GM18909 (cell line): Measurements from ENCODE around the gene PCYT1A.

ENCODE experiments used
- ATAC-seq: cut with Tn5 transposase; IDR thresholded peaks from one replicate; pipeline ENCODE4 v1.9.1; 2021; ENCODE audit warnings: mild to moderate bottlenecking; ENCODE audit not compliant: unreplicated experiment, poor library complexity

PCYT1A gene

DNA sequence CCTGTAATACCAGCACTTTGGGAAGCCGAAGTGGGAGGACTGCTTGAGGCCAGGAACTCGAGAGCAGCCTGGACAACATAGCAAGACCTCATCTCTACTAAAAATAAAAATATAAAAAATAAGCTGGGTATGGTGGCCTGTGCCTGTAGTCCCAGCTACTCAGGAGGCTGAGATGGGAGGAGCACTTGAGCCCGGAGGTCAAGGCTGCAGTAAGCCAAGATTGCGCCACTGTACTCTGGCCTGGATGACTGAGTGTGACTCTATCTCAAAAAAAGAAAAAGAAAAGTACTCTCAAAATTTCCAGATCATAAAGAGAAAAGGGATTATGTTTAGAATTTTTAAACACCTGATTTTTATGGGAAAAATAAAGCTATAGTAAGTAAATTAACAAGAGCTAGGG lies 47.1 kb downstream of the PCYT1A start:
- ATAC-seq, result no peak

DNA sequence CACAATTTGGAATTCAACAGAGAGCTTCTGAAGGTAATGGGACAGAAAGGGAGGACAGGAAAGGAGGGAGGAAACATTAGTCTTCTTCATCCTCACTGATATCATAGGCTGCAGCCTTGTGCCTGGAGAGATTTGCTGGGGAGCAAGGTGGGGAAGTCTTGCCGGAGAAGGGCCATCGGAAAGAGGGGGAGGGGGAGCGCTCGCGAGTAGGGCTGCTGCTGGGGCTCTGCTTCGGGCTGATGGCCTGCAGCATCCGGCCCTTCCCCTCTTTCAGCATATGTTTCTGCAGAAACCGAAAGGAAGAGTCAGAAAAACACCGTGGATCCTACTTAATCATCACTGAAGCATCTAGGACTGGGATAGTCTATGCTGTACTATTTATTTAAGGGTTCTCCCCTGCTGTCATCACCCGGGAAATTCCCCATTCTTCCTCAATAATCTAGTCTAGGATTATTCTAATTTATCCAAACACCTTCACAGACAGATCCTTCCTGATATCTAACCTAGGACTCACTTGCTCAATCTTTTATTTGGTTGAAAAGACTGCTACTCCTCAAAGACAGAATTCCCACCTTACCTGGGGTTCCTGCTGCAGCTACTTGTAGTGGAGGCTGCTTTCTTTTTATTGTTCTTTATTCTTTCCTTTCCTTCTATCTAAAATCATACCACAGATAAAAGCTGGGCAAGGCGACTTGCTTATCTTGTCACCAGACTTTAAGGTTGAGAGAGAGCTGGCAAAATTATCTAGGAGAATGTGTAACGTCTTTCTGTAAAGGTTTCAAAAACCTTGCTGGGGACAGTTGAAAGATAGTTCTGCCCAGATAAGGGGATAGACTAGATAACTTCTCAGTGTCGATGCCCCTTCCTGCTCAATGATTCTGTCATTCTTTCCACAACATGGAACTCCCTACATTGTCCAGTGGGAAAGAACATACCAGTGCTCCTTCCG lies 48.6 kb downstream of the PCYT1A start:
- ATAC-seq, result no peak

DNA sequence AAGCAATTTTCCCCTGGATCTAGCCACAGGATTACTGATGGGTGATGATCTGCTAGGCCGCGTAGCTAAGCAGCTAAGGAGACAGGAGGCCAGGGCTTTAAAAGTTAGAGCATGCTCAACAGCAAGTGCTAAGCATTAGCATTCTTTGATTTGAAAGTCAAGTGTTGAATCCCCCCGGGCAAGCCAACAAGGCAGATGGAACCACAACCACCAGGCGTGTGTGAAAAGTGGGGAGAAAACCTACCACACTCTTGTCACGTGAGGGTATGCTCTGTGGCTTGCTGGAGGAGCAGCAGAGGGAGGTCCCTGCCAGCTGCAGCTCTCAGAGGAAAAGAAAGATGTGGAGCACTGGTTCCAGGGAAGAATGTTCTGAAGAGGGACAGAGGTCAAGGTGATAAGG lies 50.3 kb downstream of the PCYT1A start:
- no peak for ATAC-seq

DNA sequence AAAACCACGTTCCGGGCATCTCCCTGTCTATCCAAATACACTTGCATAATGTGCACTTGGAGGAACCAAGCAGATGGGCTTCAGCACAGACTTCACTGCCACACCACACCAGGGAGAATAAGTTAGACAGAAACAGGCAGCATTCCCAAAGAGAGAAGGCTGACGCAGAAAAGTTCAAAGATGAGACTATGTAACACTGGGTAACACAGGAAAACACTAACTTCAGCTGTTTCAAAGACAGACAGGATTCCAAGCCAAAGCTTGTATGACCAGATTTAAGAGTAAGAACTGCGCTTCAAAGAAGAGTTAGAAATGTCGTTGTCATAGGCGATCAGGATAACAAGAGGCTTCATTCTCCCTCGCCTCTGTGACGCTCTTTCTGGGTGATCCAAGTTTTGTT lies 51.3 kb downstream of the PCYT1A start:
- ATAC-seq, result no peak

DNA sequence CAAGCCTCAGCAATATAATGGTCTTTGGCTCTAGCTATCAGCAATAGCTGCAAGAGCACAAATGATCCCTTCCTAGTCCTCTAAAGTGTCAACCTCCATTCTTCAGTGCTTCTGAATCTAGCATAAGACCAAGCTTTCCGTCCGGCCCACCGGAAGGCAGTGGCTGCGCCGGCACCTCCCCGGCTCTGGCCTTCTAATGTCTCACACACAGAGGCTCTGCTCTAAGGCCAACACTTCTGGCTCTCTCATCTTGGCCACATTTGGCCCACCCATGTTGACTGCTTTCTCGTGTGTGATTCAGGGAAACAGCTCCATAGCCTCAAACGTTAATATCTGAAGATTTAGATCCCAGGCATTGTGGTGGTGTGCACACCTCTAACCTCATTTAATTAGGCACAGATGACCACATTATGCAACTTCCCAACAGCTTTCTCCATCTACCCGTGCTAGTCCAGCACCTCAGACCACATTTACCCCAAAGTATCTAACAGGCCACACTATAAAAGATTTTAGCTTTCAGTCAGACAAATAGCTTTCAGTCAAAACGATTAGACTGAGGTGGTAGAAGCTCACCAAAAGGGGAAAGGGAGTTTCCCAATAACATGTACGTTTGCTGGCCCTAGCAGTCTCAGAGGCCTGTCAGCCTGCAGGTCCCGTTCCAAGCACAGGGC lies 51.9 kb downstream of the PCYT1A start:
- no peak for ATAC-seq

DNA sequence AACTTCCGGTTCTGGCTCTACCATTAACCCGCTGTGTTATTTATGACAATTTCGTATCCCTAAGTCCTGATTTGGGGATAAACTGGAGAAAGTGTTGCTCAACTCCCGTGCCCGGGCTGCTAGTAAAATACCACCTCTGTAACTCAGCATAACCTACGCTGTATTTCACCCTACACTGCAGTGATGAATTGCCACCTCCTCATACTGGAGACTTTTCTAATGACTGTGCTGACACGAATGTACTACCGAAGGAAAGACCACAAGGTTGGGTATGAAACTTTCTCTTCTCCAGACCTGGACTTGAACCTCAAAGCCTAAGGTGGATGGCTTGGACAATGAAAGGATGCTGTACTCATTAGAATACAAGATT lies 54.7 kb downstream of the PCYT1A start:
- ATAC-seq, result no peak

DNA sequence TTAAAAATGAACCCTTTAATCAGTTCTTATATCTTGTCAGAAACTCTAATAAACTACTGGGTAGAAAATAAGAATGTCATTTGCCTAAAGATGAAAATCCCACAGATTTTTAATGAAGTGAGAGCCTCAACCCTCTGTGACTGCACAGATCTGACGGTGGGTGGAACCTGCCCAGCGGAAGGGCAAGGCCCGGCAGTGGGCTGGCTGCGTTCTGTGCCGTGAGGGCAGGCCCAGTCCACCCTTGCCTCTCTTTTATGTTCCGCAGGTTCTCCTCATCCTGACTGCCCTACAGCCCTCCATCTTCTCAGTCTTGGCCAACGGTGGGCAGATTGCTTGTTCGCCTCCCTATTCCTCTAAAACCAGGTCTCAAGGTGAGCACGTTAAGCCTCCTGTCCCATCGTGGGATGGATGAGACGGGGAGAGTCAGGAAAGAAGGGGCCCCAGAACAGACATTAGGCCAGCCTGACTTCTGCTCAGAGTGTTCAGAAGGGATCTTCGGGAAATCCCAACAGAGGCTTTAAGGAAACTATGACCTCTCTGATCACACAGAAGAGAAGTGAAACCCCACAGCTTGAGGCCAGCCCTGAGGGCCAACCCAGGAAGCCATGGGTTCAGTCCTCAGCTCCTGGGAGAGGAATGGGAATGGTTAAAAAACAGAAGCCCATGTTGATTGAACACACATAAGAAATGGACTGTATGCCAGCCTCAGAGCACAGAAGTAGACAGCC lies 55.2 kb downstream of the PCYT1A start:
- ATAC-seq, result peak; percentile 48

DNA sequence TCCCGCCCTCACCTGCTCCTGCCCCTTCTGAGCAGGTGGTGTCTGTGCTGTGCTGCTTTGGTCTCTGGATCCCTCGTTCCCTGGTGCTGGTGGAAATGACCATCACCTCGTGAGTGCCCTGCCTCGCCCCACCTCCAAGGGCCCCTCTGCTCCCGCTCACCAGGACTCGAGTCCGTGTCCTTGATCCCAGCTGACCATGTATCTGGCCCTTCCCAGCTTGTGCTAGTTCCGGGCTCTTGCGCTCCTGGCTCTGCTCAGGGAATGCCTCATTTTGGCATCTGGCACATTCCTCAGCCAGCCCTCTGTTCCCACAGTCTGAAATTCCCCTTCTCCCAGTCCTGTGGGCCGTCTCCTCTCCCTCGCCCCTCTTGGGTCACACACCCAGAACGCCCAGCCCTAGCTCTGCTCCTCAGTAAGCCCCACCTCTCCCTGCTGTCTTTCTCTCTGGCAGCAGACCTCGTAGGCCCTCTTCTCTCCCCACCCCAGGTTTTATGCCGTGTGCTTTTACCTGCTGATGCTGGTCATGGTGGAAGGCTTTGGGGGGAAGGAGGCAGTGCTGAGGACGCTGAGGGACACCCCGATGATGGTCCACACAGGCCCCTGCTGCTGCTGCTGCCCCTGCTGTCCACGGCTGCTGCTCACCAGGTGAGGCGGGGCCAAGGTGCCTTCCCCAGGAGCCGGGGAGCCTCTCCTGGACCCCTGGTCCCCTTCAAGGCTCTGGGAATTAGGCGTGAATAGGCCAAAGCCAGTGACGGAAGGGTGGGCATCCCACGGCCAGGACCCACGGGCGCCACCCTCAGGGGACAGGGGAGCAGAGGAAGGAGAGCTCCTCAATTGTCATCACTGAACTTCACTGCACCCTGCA lies 59.7 kb downstream of the PCYT1A start:
- no peak for ATAC-seq

DNA sequence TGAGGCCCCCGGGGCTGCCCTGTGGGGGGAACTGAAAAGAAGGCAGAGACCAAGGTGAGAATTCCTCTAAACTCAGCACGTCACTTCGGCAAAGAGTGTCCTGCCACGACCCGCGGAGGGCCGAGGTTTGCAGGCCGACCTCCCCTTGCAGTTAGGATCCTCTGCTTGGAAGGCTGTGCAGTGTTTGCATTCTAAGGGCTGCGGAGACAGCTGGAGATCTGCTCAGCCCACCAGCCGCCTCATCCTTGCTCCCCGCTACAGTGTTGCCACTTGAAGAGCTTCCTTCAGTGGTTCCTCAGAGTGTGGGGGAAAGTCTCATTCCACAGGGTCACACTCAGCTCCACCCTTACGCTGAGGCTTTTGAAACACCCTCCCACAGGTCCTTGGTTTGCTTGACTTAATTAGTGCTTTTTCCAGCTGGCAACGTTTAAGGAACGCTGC lies 60.4 kb downstream of the PCYT1A start:
- ATAC-seq, result no peak

DNA sequence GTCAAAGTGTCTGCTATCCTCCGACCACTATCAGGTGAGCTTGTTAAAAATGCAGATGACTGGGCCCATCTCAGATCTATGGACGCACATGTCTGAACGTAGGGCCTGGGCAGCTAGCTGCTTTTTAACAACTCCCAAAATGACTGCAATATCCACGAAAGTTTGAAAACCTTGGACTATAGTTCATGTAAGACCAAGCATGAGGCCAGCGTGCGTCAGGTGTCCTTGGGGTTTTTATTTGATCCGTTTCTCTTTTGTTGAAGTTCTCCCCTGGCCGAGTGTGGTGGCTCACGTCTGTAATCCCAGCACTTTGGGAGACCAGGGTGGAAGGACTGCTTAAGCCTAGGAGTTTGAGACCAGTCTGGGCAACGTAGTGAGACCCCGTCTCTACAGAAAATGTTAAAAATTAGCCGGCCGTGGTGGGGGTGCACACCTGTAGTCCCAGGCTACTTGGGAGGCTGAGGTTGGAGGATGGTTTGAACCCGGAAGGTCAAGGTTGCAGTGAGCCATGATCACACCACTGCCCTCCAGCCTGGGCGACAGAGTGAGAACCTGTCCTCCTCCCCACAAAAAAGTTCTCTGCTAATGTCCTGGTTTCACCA lies 61.7 kb downstream of the PCYT1A start:
- no peak for ATAC-seq

DNA sequence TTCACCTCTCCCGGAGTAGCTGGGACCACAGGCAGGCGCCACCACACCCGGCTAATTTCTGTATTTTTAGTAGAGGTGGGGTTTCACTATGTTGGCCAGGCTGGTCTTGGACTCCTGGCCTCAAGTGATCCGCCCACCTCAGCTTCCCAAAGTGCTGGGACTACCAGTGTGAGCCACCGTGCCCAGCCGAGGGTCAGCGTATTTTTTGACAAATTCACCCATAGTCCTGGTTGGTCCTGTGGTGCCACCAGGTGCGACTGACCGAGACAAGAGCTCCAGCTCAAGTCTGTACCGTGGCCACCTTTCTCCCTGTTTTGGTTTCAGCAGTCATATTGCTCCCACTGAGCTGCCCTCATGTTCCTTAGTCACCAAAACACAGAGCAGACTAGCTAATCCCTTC lies 62.4 kb downstream of the PCYT1A start:
- no peak for ATAC-seq

DNA sequence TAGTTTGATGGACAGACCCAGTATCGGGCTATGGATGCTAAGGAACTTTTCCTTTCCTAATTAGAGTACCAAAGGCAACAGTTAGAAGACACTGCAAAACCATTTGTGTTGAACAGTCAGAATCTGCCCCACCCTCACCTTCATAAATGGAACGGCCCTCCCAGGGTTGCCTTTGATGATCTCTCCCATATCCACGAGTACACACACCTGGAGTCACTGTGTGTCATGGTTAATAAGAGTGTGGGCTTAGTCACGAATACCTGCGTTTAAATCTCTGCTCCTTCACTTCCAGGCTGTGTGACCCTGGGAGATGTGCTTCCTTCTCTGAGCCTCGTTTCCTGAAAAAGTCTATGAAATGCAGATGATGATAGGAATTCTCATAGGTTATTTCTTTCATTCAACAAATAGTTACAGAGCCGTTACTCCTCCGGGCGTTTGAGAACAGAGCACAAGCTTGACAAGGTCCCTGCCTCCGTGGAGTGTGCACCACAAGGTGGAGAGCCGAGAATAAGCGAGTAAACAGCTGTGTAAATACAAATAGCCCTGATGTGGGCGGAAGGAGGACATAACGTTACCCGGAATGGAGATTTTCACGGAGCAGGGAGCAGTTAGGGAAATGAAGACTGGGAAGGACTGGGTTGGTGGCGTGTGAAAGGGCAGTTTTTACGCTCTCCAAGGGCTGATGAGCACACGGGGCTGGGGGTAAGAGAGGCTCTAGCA lies 64.5 kb downstream of the PCYT1A start:
- ATAC-seq, result no peak

DNA sequence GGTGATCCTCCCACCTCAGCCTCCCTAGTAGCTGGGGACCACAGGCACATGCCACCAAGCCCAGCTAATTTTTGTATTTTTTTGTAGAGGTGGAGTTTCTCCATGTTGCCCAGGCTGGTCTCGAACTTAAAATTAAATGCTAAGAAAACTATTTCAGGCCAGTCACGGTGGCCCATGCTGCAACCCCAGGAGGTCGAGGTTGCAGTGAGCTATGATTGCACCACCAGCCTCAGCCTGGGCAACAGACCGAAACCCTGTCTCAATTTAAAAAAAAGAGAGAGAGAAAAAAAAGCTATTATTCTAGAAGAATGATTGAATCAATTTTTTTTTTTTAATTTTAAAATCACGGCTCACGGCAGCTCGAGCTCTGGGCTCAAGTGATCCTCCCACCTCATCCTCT lies 66.5 kb downstream of the PCYT1A start:
- no peak for ATAC-seq

DNA sequence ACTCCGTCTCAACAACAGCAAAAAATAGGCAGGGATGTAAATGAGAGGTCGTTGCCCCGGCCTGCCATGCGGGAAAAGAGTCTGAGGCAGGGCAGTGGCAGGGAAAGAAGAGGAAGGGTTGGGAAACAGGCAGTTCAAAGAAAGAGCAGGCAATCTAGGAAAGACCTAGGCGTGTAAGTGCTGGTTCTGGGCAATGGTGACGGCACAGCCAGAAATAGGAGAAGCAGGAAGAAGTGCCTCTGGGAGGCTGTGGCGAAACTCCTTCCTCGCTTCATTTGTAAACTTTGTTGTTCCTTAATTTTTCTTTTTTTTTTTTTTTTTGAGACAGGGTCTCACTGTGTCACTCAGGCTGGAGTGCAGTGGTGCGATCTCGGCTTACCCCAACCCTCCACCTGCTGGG lies 66.9 kb downstream of the PCYT1A start:
- no peak for ATAC-seq

DNA sequence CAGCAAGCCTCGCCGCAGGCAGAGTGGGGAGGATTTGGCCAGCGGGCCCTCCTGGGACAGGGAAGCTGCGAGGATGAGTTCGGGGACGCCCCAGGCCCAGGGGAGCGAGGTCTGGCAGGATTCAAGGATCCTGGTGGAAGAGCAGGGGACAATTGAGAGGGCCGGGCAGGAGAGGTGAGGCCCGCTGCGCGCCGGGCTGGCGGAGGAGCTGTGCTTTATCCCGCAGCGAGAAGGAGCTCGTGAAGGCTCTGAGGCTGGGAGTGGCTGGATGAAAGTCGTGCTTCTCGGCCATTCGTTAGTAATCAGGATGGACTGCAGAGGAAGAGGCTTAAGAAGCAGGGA lies 67.6 kb downstream of the PCYT1A start:
- no peak for ATAC-seq

DNA sequence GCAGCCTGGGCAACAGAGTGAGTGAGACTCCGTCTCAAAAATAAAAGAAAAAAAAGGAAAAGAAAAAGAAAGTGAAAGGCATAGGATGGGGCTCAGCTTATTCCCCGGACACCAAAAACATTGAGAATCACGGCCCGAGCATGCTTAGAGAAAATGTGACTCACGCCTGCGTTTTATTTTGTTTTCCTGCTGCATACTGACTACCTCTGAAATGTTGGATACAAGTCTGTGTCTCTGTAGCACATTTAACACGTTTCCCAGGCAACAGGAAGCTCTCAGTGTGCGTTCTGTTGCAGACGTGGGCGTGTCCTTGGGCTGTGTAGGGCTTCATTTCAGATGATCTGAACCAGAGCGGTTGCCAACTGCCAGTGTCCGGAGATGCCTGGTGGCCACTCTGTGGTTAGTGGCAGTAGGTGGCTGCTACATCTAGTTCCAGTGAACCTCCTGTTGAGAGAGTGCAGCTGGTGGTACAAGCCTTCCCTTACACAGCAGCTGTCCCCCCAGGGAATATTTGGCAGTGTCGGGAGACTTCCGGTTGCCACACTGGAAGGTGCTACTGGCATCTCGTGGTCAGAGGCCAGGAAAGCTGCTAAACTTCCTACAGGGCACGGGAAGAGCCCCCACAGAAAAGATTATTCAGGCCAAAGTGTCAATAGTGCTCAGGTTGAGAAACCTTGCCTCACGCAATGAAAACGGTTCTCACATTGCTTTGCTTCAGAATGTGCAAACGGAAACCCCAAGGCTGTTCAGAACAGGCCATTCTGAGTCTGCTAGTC lies 68.1 kb downstream of the PCYT1A start:
- peak; percentile 70 for ATAC-seq

DNA sequence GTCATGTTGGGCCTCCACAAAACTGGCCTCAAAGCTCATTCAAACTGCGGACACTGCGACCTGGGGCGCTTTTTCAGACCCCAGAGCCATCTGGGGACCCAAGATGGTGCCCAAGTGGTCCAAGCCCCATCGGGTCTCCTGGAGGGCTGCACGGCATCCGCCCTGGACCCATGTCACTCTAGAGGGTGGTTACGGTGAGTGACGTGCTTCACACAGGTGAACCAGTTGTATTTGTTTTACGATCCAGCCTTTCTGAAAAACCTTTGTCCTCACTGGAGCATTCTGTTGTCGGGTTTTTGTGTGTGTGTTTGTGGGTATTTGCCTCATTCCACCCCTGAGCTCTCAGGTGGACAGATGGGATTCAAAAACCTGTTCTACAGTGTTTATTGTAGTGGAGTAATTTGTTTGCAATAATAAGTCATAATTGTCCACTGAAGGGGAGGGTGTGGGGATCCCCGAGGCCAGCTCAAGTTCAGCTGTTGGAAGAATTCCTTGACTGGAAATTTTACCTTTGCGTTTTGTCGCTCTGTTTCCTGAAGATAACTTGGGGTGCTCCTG lies 69.3 kb downstream of the PCYT1A start:
- ATAC-seq, result no peak
